GM21717 (cell line): ENCODE results near the gene TP53I3.
A peak's percentile ranks its signal among the peaks of the same experiment; 100 is the strongest.
"Not testable (repeated sequence)": the region's sequence is repeated elsewhere in the genome, so short reads cannot be mapped to it uniquely, and the experiment has no call there.

Experiments used
- ATAC-seq: cut with Tn5 transposase; IDR thresholded peaks from one replicate; pipeline ENCODE4 v1.9.1; 2021; ENCODE audit warnings: mild to moderate bottlenecking, moderate library complexity; ENCODE audit not compliant: unreplicated experiment

TP53I3 gene

GRCh38 chr2:24055750-24056149 lies 28.9 kb downstream of the TP53I3 start:
- ATAC-seq, result no peak

- ATAC-seq, result no peak
These were observed 30.1 kb downstream of the TP53I3 start for GRCh38 chr2:24054366-24055010.

- no peak for ATAC-seq
These were observed 31.7 kb downstream of the TP53I3 start for GRCh38 chr2:24052951-24053350.

- ATAC-seq, result no peak
These were observed 32.8 kb downstream of the TP53I3 start for GRCh38 chr2:24051833-24052232.

- ATAC-seq, result no peak
These were observed 34.3 kb downstream of the TP53I3 start for GRCh38 chr2:24050041-24050979.

GRCh38 chr2:24049485-24050021 lies 35.1 kb downstream of the TP53I3 start, which contains the start of gene FKBP1B:
TSS of gene FKBP1B (plus strand) at chr2:24049741. CDS start at chr2:24049850, 109 bp downstream.
- no peak for ATAC-seq

GRCh38 chr2:24048769-24049484 lies 35.7 kb downstream of the TP53I3 start:
- no peak for ATAC-seq

GRCh38 chr2:24047703-24048033 lies 37.0 kb downstream of the TP53I3 start:
- ATAC-seq, result no peak

- ATAC-seq, result peak; percentile 99
These were observed 37.5 kb downstream of the TP53I3 start, which contains the start of gene WDCP for GRCh38 chr2:24046930-24047702. TSS of gene WDCP (minus strand) at chr2:24047391. CDS start at chr2:24039494, 7,897 bp downstream.

GRCh38 chr2:24046599-24046929 lies 38.1 kb downstream of the TP53I3 start:
- ATAC-seq, result no peak

GRCh38 chr2:24045511-24046508 lies 38.8 kb downstream of the TP53I3 start:
- ATAC-seq, result no peak

- not testable (repeated sequence) for ATAC-seq
These were observed 41.5 kb downstream of the TP53I3 start for GRCh38 chr2:24043133-24043532.

- ATAC-seq, result no peak
These were observed 44.1 kb downstream of the TP53I3 start for GRCh38 chr2:24040511-24040910.

- no peak for ATAC-seq
These were observed 45.7 kb downstream of the TP53I3 start for GRCh38 chr2:24038786-24039499.
